Glutamatergic neuron (in vitro differentiated cells): ENCODE results near the gene CFTR. TPM values are rescaled to one million over a fixed set of nuclear protein-coding genes. Genes with fewer than 3 reads are reported as not detected.

Experiments
- DNase-seq: peaks from one replicate; pipeline ENCODE4 v3.0.0; 2022
- H3K27ac Mint-ChIP-seq: one replicate; pipeline ENCODE4 v1.8.0; 2020; ENCODE audit warnings: mild to moderate bottlenecking, mixed read lengths, inconsistent platforms; ENCODE audit not compliant: unreplicated experiment
- H3K27me3 Mint-ChIP-seq: one replicate; pipeline ENCODE4 v1.8.0; 2020; ENCODE audit warnings: mild to moderate bottlenecking, moderate library complexity, mixed read lengths, inconsistent platforms; ENCODE audit not compliant: unreplicated experiment
- H3K36me3 Mint-ChIP-seq: one replicate; pipeline ENCODE4 v1.8.0; 2020; ENCODE audit warnings: mild to moderate bottlenecking, mixed read lengths, inconsistent platforms; ENCODE audit not compliant: unreplicated experiment
- H3K4me1 Mint-ChIP-seq: one replicate; pipeline ENCODE4 v1.8.0; 2020; ENCODE audit warnings: mild to moderate bottlenecking, low read depth, mixed read lengths, inconsistent platforms; ENCODE audit not compliant: unreplicated experiment
- H3K4me3 Mint-ChIP-seq: one replicate; pipeline ENCODE4 v1.8.0; 2020; ENCODE audit warnings: mild to moderate bottlenecking, mixed read lengths, inconsistent platforms; ENCODE audit not compliant: unreplicated experiment
- H3K9me3 Mint-ChIP-seq: one replicate; pipeline ENCODE4 v1.8.0; 2020; ENCODE audit warnings: mild to moderate bottlenecking, moderate library complexity, mixed read lengths, inconsistent platforms; ENCODE audit not compliant: unreplicated experiment
- long read RNA-seq: library from polyadenylated mRNA; unstranded; transcript quantifications from one replicate; pipeline ENCODE4 v2.0.0, GENCODE V29; 2020; ENCODE audit not compliant: unreplicated experiment
- total RNA-seq: library from RNA; stranded (reverse); fragmentation: NEBNext Ultra II Directional; extraction: Animal tissue kit (Norgen Biotek cat#: 25700); gene quantifications from one replicate; pipeline ENCODE4 v1.2.1, GENCODE V29; 2021; ENCODE audit not compliant: unreplicated experiment
- TF ChIP-seq, protein P1 (sequence below): fragments of 200-600 bp; sonication (generic); IDR thresholded peaks from one replicate; pipeline ENCODE4 v1.5.0; 2021; ENCODE audit not compliant: partially characterized antibody, unreplicated experiment

The CFTR gene
- total RNA-seq = not detected
- long read RNA-seq = 0 reads

DNA sequence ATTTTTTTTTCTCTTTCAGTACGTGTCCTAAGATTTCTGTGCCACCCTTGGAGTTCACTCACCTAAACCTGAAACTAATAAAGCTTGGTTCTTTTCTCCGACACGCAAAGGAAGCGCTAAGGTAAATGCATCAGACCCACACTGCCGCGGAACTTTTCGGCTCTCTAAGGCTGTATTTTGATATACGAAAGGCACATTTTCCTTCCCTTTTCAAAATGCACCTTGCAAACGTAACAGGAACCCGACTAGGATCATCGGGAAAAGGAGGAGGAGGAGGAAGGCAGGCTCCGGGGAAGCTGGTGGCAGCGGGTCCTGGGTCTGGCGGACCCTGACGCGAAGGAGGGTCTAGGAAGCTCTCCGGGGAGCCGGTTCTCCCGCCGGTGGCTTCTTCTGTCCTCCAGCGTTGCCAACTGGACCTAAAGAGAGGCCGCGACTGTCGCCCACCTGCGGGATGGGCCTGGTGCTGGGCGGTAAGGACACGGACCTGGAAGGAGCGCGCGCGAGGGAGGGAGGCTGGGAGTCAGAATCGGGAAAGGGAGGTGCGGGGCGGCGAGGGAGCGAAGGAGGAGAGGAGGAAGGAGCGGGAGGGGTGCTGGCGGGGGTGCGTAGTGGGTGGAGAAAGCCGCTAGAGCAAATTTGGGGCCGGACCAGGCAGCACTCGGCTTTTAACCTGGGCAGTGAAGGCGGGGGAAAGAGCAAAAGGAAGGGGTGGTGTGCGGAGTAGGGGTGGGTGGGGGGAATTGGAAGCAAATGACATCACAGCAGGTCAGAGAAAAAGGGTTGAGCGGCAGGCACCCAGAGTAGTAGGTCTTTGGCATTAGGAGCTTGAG lies at the start of gene CFTR:
CFTR (plus strand) TSS at position 801 of the 830 bp plus-strand sequence. CDS start 70 bp downstream, outside the sequence.
- Mint-ChIP-seq H3K27ac (no peak within 1 kb of the TSS), H3K27me3 (peaks cover 11% of the 10 kb centered on the region), H3K36me3 (no peaks in the 10 kb centered on the region), H3K4me1 (no peaks in the 10 kb centered on the region), H3K9me3 (no peaks in the 10 kb centered on the region), H3K4me3 (peak within 1 kb of the TSS; percentile 93)
- TF ChIP-seq, protein P1, sequence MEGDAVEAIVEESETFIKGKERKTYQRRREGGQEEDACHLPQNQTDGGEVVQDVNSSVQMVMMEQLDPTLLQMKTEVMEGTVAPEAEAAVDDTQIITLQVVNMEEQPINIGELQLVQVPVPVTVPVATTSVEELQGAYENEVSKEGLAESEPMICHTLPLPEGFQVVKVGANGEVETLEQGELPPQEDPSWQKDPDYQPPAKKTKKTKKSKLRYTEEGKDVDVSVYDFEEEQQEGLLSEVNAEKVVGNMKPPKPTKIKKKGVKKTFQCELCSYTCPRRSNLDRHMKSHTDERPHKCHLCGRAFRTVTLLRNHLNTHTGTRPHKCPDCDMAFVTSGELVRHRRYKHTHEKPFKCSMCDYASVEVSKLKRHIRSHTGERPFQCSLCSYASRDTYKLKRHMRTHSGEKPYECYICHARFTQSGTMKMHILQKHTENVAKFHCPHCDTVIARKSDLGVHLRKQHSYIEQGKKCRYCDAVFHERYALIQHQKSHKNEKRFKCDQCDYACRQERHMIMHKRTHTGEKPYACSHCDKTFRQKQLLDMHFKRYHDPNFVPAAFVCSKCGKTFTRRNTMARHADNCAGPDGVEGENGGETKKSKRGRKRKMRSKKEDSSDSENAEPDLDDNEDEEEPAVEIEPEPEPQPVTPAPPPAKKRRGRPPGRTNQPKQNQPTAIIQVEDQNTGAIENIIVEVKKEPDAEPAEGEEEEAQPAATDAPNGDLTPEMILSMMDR = no peak
- DNase-seq = peak; percentile 46

DNA sequence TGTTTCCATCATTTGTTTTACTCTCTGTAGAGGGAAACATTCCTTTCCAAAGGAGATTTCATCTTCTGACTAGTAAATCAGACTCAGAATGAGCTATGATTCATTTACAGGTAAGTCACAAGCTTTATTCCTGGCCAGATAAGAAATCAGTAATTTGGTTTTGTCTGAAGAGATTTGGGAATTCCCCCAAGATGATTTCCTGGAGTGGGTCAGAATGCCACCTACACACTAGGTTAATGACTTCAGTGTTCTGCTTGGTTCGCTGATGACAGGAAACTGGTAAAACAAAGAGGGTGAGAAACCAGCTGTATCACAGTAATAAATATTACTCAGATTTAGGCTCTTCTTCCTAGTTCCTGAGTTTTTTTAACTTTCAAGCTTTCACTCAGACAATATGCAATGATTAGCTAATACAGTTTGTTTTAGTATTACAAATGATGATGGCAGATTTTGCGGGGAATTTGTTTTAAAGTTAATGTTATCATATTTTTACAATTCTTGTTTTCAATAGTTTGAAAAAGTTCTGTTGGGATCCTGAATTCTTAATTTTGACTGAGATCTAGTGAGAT lies 44.3 kb upstream of the CFTR start:
- no peaks in the 10 kb centered on the region for H3K9me3 Mint-ChIP-seq
- H3K4me3 Mint-ChIP-seq = no peak overlapping the region
- TF ChIP-seq, protein P1 = no peak
- H3K4me1 Mint-ChIP-seq = no peaks in the 10 kb centered on the region
- no peaks in the 10 kb centered on the region for H3K27me3 Mint-ChIP-seq
- H3K36me3 Mint-ChIP-seq = no peaks in the 10 kb centered on the region
- no peak for DNase-seq
- no peak overlapping the region for H3K27ac Mint-ChIP-seq

DNA sequence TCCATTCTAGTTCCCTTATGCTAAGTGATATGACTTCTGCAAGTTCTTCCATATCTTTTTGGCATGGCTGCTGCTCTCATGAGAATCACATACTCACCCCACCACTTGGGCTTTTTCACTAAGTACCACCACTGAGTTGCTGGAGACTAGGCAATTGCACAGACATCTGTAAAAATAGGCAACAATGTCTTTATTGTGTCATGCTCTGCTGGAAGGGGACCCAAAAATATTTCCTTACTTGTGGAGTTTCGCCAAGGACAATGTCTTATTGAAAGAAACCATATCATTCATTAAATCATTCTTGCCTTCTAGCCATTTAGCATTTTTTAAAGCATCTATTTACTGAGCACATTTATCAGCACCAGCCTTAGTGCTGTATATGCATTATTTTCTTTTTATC lies 35.2 kb upstream of the CFTR start:
- Mint-ChIP-seq H3K27me3 (no peaks in the 10 kb centered on the region), H3K4me1 (no peaks in the 10 kb centered on the region), H3K9me3 (peaks cover 2% of the 10 kb centered on the region), H3K36me3 (peaks cover 4% of the 10 kb centered on the region), H3K4me3 (no peak overlapping the region), H3K27ac (no peak overlapping the region)
- DNase-seq = no peak
- TF ChIP-seq, protein P1 = no peak

DNA sequence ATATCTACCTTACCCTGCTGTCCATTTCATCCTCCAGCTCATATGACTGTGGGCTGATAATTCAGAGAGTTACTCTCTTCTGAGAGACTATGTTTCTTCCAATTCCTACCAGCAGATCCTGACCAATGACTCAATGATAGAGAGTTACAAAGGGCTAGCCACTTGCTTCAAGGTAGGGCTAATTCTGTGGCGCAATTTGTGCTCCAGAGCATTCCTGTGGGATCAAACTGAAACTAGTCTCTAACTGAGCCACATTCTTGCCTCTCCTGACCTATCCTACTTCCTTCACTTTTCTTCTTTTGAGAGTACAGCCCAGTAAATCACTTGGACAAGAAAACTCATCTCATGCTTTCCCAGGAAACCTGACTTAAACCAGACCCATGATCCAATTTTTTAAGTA lies 34.6 kb upstream of the CFTR start:
- TF ChIP-seq, protein P1 = no peak
- no peaks in the 10 kb centered on the region for H3K4me1 Mint-ChIP-seq
- H3K27ac Mint-ChIP-seq = no peak overlapping the region
- H3K27me3 Mint-ChIP-seq = no peaks in the 10 kb centered on the region
- DNase-seq = no peak
- H3K36me3 Mint-ChIP-seq = peaks cover 4% of the 10 kb centered on the region
- H3K4me3 Mint-ChIP-seq = no peak overlapping the region
- H3K9me3 Mint-ChIP-seq = peaks cover 2% of the 10 kb centered on the region
